Cardiac muscle cell (in vitro differentiated cells and primary cell): Measurements from ENCODE around the gene ADAMTS16. TPM values are rescaled to one million over a fixed set of nuclear protein-coding genes. Genes with fewer than 3 reads are reported as not detected.

Experiments
- DNase-seq, 2 donors: peaks; one replicate each; pipeline versions ENCODE4 v3.0.0 to v3.0.0-alpha.2; 2010 to 2017; ENCODE audit warnings: low read depth in 1 of 2, low spot score in 1 of 2
- H3K27ac ChIP-seq: fragments of 200-600 bp; sonication (generic); 2 replicates; pipeline ENCODE4 v1.5.1; 2016
- H3K27me3 ChIP-seq: fragments of 200-600 bp; sonication (generic); 2 replicates; pipeline ENCODE4 v1.6.0; 2016; ENCODE audit warnings: control low read depth
- H3K36me3 ChIP-seq: fragments of 200-600 bp; sonication (generic); 2 replicates; pipeline ENCODE4 v1.5.1; 2016; ENCODE audit warnings: control low read depth
- H3K4me1 ChIP-seq: fragments of 200-600 bp; sonication (generic); 2 replicates; pipeline ENCODE4 v1.8.1; 2017; ENCODE audit warnings: low read depth, mild to moderate bottlenecking, mixed run types
- H3K4me3 ChIP-seq: fragments of 200-600 bp; sonication (generic); 2 replicates; pipeline ENCODE4 v1.5.1; 2016; ENCODE audit warnings: mild to moderate bottlenecking
- H3K9me3 ChIP-seq: fragments of 200-600 bp; sonication (generic); 2 replicates; pipeline ENCODE4 v1.5.1; 2017; ENCODE audit warnings: low read depth, mild to moderate bottlenecking, control low read depth
- CTCF ChIP-seq: IDR thresholded peaks from 2 replicates; pipeline ENCODE4 v1.5.1; 2012; ENCODE audit warnings: low read depth, mild to moderate bottlenecking, low read length
- polyA plus RNA-seq: library from polyadenylated mRNA; unstranded; fragments of >200 nt; fragmentation: Nextera tagmentation; extraction: Ambion mirVana; gene quantifications from 2 replicates; pipeline ENCODE4 v1.2.1, GENCODE V29; 2016
- total RNA-seq: library from RNA; depleted of rRNA; stranded (reverse); fragments of >200 nt; gene quantifications from 2 replicates; pipeline ENCODE4 v1.2.3, GENCODE V29; 2016

ADAMTS16 gene
- total and polyA plus RNA-seq, 2 experiments from 2014 or later = not detected

- Histone ChIP-seq H3K9me3 (no peaks in the 10 kb centered on the region), H3K4me3 (no peak overlapping the region), H3K27me3 (no peaks in the 10 kb centered on the region), H3K4me1 (no peaks in the 10 kb centered on the region), H3K27ac (no peak overlapping the region), H3K36me3 (no peaks in the 10 kb centered on the region)
- TF ChIP-seq CTCF = no peak
- DNase-seq = no peak
Measured at GRCh38 chr5:5276951-5277517, 136.9 kb downstream of the ADAMTS16 start.

DNA sequence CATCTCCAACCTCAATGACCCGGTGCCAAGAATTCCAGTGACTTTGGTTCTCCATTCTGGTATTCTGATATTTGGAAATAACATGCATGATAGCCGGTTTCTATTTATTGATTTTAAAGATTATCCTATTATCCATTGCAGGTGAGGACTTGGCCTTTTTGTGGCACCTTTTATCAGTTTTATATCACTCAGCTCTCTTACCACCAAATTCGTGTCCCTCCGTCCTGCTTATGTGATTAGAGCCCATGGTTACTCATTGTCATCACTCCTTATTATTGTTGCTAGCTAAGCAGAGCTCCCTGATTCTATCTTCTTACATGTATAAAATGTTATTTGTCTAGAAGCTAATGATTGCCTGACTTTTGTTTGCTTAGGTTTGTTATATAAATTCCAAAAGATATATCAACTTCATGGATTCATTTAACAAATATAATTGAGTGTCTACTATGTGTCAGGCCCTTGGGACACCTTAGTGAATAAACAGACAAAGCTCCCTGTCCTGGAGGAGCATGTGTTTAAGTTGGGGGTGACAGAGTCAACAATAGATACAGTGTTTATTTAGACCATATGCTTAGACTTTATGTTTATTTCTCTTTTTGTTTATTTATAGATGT is 138.2 kb downstream of the ADAMTS16 start:
- Histone ChIP-seq H3K27me3 (no peaks in the 10 kb centered on the region), H3K27ac (no peak overlapping the region), H3K4me1 (no peaks in the 10 kb centered on the region), H3K4me3 (no peak overlapping the region), H3K9me3 (no peaks in the 10 kb centered on the region), H3K36me3 (no peaks in the 10 kb centered on the region)
- TF ChIP-seq CTCF = no peak
- no peak for DNase-seq

DNA sequence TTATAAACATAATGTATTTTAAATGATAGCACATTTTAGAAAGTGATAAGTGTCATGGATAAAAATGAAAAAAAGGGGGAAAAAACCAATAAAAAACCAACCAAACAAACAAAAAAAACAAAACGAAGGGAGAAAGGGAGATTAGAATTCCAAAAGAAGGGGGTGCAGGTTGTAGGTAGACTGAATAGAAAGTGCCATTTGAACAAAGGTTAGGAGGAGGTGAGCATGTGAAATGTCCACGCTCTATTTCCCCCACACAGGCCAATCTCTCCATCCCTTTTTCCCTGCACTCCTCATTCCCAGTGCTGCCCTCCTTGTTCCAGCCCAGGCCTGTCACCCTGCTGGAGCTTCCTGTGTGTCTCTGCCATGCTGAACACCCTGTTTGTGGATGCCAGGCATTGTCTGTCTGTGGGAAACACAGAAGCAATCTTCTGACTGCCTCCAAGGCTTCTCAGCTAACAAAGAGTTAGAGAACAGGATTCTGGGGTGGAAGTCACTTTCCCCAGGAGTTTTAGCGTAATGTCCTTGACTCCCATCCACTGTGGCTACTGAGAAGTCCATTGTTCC is 138.8 kb downstream of the ADAMTS16 start:
- no peak for TF ChIP-seq CTCF
- no peak for DNase-seq
- Histone ChIP-seq H3K4me1 (no peaks in the 10 kb centered on the region), H3K36me3 (no peaks in the 10 kb centered on the region), H3K4me3 (no peak overlapping the region), H3K27ac (no peak overlapping the region), H3K9me3 (no peaks in the 10 kb centered on the region), H3K27me3 (no peaks in the 10 kb centered on the region)

GRCh38 chr5:5285906-5286305 is 145.8 kb downstream of the ADAMTS16 start:
- Histone ChIP-seq H3K36me3 (no peaks in the 10 kb centered on the region), H3K9me3 (no peaks in the 10 kb centered on the region), H3K4me1 (no peaks in the 10 kb centered on the region), H3K27ac (no peak overlapping the region), H3K27me3 (no peaks in the 10 kb centered on the region), H3K4me3 (no peak overlapping the region)
- no peak for DNase-seq
- no peak for TF ChIP-seq CTCF

- Histone ChIP-seq H3K4me3 (no peak overlapping the region), H3K27ac (no peak overlapping the region), H3K36me3 (no peaks in the 10 kb centered on the region), H3K27me3 (no peaks in the 10 kb centered on the region), H3K4me1 (no peaks in the 10 kb centered on the region), H3K9me3 (no peaks in the 10 kb centered on the region)
- DNase-seq = no peak
- no peak for TF ChIP-seq CTCF
Measured at GRCh38 chr5:5287419-5287818, 147.3 kb downstream of the ADAMTS16 start.
